ENCODE results near the gene GRAMD1C.

The GRAMD1C gene

GRCh38 chr3:113873293-113873692, 34.7 kb downstream of the GRAMD1C start:
- Histone ChIP-seq H3K4me3 (ENCODE audit: low read length) (no peak overlapping the region), H3K9ac (ENCODE audit: low read depth, low read length) (no peak overlapping the region), H3K27me3 (ENCODE audit: insufficient read depth, low read length) (no peaks in the 10 kb centered on the region), H3K4me1 (ENCODE audit: insufficient read depth, low read length) (no peaks in the 10 kb centered on the region), H3K27ac (ENCODE audit: low read length) (no peak overlapping the region), H3K9me3 (ENCODE audit: insufficient read depth, low read depth, low read length) (no peaks in the 10 kb centered on the region), H3K36me3 (ENCODE audit: insufficient read depth, low read depth, low read length) (no peaks in the 10 kb centered on the region)

- H3K9me3 ChIP-seq (ENCODE audit: insufficient read depth, low read depth, low read length) = no peaks in the 10 kb centered on the region
- no peak overlapping the region for H3K9ac ChIP-seq (ENCODE audit: low read depth, low read length)
- H3K36me3 ChIP-seq (ENCODE audit: insufficient read depth, low read depth, low read length) = no peaks in the 10 kb centered on the region
- H3K27ac ChIP-seq (ENCODE audit: low read length) = no peak overlapping the region
- no peak overlapping the region for H3K4me3 ChIP-seq (ENCODE audit: low read length)
- no peaks in the 10 kb centered on the region for H3K27me3 ChIP-seq (ENCODE audit: insufficient read depth, low read length)
- no peaks in the 10 kb centered on the region for H3K4me1 ChIP-seq (ENCODE audit: insufficient read depth, low read length)
Observed at GRCh38 chr3:113873814-113874526, 35.4 kb downstream of the GRAMD1C start.

- no peaks in the 10 kb centered on the region for H3K36me3 ChIP-seq (ENCODE audit: insufficient read depth, low read depth, low read length)
- H3K4me1 ChIP-seq (ENCODE audit: insufficient read depth, low read length) = no peaks in the 10 kb centered on the region
- H3K4me3 ChIP-seq (ENCODE audit: low read length) = no peak overlapping the region
- no peak overlapping the region for H3K27ac ChIP-seq (ENCODE audit: low read length)
- no peaks in the 10 kb centered on the region for H3K27me3 ChIP-seq (ENCODE audit: insufficient read depth, low read length)
- no peaks in the 10 kb centered on the region for H3K9me3 ChIP-seq (ENCODE audit: insufficient read depth, low read depth, low read length)
- H3K9ac ChIP-seq (ENCODE audit: low read depth, low read length) = no peak overlapping the region
Observed at GRCh38 chr3:113878403-113878802, 39.8 kb downstream of the GRAMD1C start.

GRCh38 chr3:113885050-113885449, 46.5 kb downstream of the GRAMD1C start:
- no peaks in the 10 kb centered on the region for H3K9me3 ChIP-seq (ENCODE audit: insufficient read depth, low read depth, low read length)
- no peak overlapping the region for H3K9ac ChIP-seq (ENCODE audit: low read depth, low read length)
- no peaks in the 10 kb centered on the region for H3K36me3 ChIP-seq (ENCODE audit: insufficient read depth, low read depth, low read length)
- no peaks in the 10 kb centered on the region for H3K27me3 ChIP-seq (ENCODE audit: insufficient read depth, low read length)
- H3K4me3 ChIP-seq (ENCODE audit: low read length) = no peak overlapping the region
- no peak overlapping the region for H3K27ac ChIP-seq (ENCODE audit: low read length)
- 0 out of 2 replicates have a peak, but pooled peaks cover 6% of the 10 kb centered on the region for H3K4me1 ChIP-seq (ENCODE audit: insufficient read depth, low read length)

- Histone ChIP-seq H3K9me3 (ENCODE audit: insufficient read depth, low read depth, low read length) (no peaks in the 10 kb centered on the region), H3K27ac (ENCODE audit: low read length) (no peak overlapping the region)
Observed at GRCh38 chr3:113890256-113890900, 51.8 kb downstream of the GRAMD1C start.

GRCh38 chr3:113894927-113895326, 56.3 kb downstream of the GRAMD1C start:
- Histone ChIP-seq H3K27me3 (ENCODE audit: insufficient read depth, low read length) (no peaks in the 10 kb centered on the region), H3K4me1 (ENCODE audit: insufficient read depth, low read length) (peaks cover 4% of the 10 kb centered on the region; the same call in 1 of the 2 replicates), H3K9ac (ENCODE audit: low read depth, low read length) (no peak overlapping the region), H3K4me3 (ENCODE audit: low read length) (no peak overlapping the region), H3K36me3 (ENCODE audit: insufficient read depth, low read depth, low read length) (no peaks in the 10 kb centered on the region), H3K9me3 (ENCODE audit: insufficient read depth, low read depth, low read length) (no peaks in the 10 kb centered on the region), H3K27ac (ENCODE audit: low read length) (no peak overlapping the region)

More at GRCh38 chr3:113890256-113890900, 51.8 kb downstream of the GRAMD1C start:
- H3K9ac ChIP-seq (ENCODE audit: low read depth, low read length) = no peak overlapping the region
- H3K27me3 ChIP-seq (ENCODE audit: insufficient read depth, low read length) = no peaks in the 10 kb centered on the region
- H3K4me1 ChIP-seq (ENCODE audit: insufficient read depth, low read length) = 0 out of 2 replicates have a peak, but pooled peaks cover 6% of the 10 kb centered on the region
- no peaks in the 10 kb centered on the region for H3K36me3 ChIP-seq (ENCODE audit: insufficient read depth, low read depth, low read length)
- H3K4me3 ChIP-seq (ENCODE audit: low read length) = no peak overlapping the region

- H3K9ac ChIP-seq (ENCODE audit: low read depth, low read length) = no peak overlapping the region
- no peak overlapping the region for H3K4me3 ChIP-seq (ENCODE audit: low read length)
- H3K36me3 ChIP-seq (ENCODE audit: insufficient read depth, low read depth, low read length) = no peaks in the 10 kb centered on the region
- H3K27ac ChIP-seq (ENCODE audit: low read length) = no peak overlapping the region
- peaks cover 4% of the 10 kb centered on the region; the same call in 1 of the 2 replicates for H3K4me1 ChIP-seq (ENCODE audit: insufficient read depth, low read length)
- H3K9me3 ChIP-seq (ENCODE audit: insufficient read depth, low read depth, low read length) = no peaks in the 10 kb centered on the region
- H3K27me3 ChIP-seq (ENCODE audit: insufficient read depth, low read length) = no peaks in the 10 kb centered on the region
Observed at GRCh38 chr3:113895964-113896363, 57.4 kb downstream of the GRAMD1C start.

- H3K27me3 ChIP-seq (ENCODE audit: insufficient read depth, low read length) = no peaks in the 10 kb centered on the region
- no peak overlapping the region for H3K9ac ChIP-seq (ENCODE audit: low read depth, low read length)
- H3K4me3 ChIP-seq (ENCODE audit: low read length) = no peak overlapping the region
- no peak overlapping the region for H3K27ac ChIP-seq (ENCODE audit: low read length)
- no peaks in the 10 kb centered on the region for H3K36me3 ChIP-seq (ENCODE audit: insufficient read depth, low read depth, low read length)
- H3K4me1 ChIP-seq (ENCODE audit: insufficient read depth, low read length) = peaks cover 4% of the 10 kb centered on the region; the same call in 1 of the 2 replicates
- no peaks in the 10 kb centered on the region for H3K9me3 ChIP-seq (ENCODE audit: insufficient read depth, low read depth, low read length)
Observed at GRCh38 chr3:113896930-113897329, 58.3 kb downstream of the GRAMD1C start.

GRCh38 chr3:113897373-113897777, 58.8 kb downstream of the GRAMD1C start:
- Histone ChIP-seq H3K9ac (ENCODE audit: low read depth, low read length) (no peak overlapping the region), H3K27ac (ENCODE audit: low read length) (no peak overlapping the region), H3K27me3 (ENCODE audit: insufficient read depth, low read length) (no peaks in the 10 kb centered on the region), H3K4me3 (ENCODE audit: low read length) (no peak overlapping the region), H3K9me3 (ENCODE audit: insufficient read depth, low read depth, low read length) (no peaks in the 10 kb centered on the region), H3K36me3 (ENCODE audit: insufficient read depth, low read depth, low read length) (no peaks in the 10 kb centered on the region), H3K4me1 (ENCODE audit: insufficient read depth, low read length) (peaks cover 4% of the 10 kb centered on the region; the same call in 1 of the 2 replicates)

GRCh38 chr3:113898892-113899291, 60.3 kb downstream of the GRAMD1C start:
- H3K4me3 ChIP-seq (ENCODE audit: low read length) = no peak overlapping the region
- H3K4me1 ChIP-seq (ENCODE audit: insufficient read depth, low read length) = peaks cover 4% of the 10 kb centered on the region; the same call in 1 of the 2 replicates
- H3K9ac ChIP-seq (ENCODE audit: low read depth, low read length) = no peak overlapping the region
- no peaks in the 10 kb centered on the region for H3K9me3 ChIP-seq (ENCODE audit: insufficient read depth, low read depth, low read length)
- no peak overlapping the region for H3K27ac ChIP-seq (ENCODE audit: low read length)
- H3K27me3 ChIP-seq (ENCODE audit: insufficient read depth, low read length) = no peaks in the 10 kb centered on the region
- H3K36me3 ChIP-seq (ENCODE audit: insufficient read depth, low read depth, low read length) = no peaks in the 10 kb centered on the region

GRCh38 chr3:113906568-113907140, 68.1 kb downstream of the GRAMD1C start:
- Histone ChIP-seq H3K4me1 (ENCODE audit: insufficient read depth, low read length) (no peaks in the 10 kb centered on the region), H3K27ac (ENCODE audit: low read length) (no peak overlapping the region), H3K9ac (ENCODE audit: low read depth, low read length) (no peak overlapping the region), H3K36me3 (ENCODE audit: insufficient read depth, low read depth, low read length) (no peaks in the 10 kb centered on the region), H3K27me3 (ENCODE audit: insufficient read depth, low read length) (no peaks in the 10 kb centered on the region), H3K4me3 (ENCODE audit: low read length) (no peak overlapping the region), H3K9me3 (ENCODE audit: insufficient read depth, low read depth, low read length) (no peaks in the 10 kb centered on the region; the same call in 1 of the 2 replicates)

- no peaks in the 10 kb centered on the region for H3K27me3 ChIP-seq (ENCODE audit: insufficient read depth, low read length)
- H3K4me1 ChIP-seq (ENCODE audit: insufficient read depth, low read length) = no peaks in the 10 kb centered on the region
- H3K9ac ChIP-seq (ENCODE audit: low read depth, low read length) = no peak overlapping the region
Observed at GRCh38 chr3:113908133-113908532, 69.5 kb downstream of the GRAMD1C start.

More at GRCh38 chr3:113908133-113908532, 69.5 kb downstream of the GRAMD1C start:
- no peaks in the 10 kb centered on the region; the same call in 1 of the 2 replicates for H3K9me3 ChIP-seq (ENCODE audit: insufficient read depth, low read depth, low read length)
- H3K36me3 ChIP-seq (ENCODE audit: insufficient read depth, low read depth, low read length) = no peaks in the 10 kb centered on the region
- H3K4me3 ChIP-seq (ENCODE audit: low read length) = no peak overlapping the region
- H3K27ac ChIP-seq (ENCODE audit: low read length) = no peak overlapping the region

Measured in iPS-20b (cell line).